ENCODE results near the gene IGSF21.

DNA sequence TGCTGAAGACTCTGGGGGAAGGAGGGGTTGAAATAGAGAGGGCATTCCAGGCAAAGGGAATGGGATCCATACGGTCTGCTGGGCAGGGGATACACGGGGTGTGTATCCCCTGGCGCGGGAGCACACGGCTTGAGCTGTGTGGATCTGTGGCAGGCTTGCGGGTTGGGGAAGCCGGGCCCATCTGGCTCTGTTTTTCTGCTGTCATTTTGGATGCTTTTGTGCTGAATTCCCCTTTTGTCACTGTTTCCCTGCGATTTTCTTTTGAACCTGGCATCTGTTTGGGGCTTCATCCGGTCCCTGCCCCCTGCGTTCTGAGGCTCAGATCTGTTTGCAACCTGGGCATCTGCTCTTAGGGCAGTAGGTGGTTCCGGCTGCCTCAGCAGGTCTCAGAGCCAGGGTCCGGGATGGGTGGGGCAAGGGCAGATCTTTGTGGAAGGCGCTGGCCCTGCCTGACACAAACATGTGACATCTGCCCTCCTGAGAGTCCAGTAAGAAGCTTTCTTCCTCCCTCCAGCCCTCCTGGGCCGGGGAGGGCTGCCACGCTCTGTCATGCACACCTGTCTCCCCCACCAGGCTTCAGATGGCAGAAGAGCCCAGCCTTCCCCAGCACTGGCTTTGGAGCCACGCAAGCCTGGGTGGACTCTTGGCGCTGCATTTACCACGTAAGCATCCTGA, 84.0 kb downstream of the IGSF21 start:
- TF ChIP-seq, protein P1, sequence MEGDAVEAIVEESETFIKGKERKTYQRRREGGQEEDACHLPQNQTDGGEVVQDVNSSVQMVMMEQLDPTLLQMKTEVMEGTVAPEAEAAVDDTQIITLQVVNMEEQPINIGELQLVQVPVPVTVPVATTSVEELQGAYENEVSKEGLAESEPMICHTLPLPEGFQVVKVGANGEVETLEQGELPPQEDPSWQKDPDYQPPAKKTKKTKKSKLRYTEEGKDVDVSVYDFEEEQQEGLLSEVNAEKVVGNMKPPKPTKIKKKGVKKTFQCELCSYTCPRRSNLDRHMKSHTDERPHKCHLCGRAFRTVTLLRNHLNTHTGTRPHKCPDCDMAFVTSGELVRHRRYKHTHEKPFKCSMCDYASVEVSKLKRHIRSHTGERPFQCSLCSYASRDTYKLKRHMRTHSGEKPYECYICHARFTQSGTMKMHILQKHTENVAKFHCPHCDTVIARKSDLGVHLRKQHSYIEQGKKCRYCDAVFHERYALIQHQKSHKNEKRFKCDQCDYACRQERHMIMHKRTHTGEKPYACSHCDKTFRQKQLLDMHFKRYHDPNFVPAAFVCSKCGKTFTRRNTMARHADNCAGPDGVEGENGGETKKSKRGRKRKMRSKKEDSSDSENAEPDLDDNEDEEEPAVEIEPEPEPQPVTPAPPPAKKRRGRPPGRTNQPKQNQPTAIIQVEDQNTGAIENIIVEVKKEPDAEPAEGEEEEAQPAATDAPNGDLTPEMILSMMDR (optimal IDR thresholded peaks at IDR 0.05 in 1 of 3, IDR thresholded peaks at IDR 0.05 in 1 of 3, conservative IDR thresholded peaks at IDR 0.05 in 1 of 3; ENCODE audit: extremely low read depth in 1 of 3, insufficient read depth in 2 of 3, low read length in 3 of 3), result no peak
- TF ChIP-seq EZH2 (IDR thresholded peaks at IDR 0.05; ENCODE audit: low read length), result no peak

Measured in keratinocyte (primary cell).